ENCODE data around the gene PLCH1. TPM values are rescaled to one million over a fixed set of nuclear protein-coding genes. Genes with fewer than 3 reads are reported as not detected.
A peak's percentile ranks its signal among the peaks of the same experiment; 100 is the strongest.

PLCH1 gene
- total and polyA plus RNA-seq, 2 of the 8 experiments (the other 6 are each of a cell fraction or from before 2014, with no cell fraction given) = 5.8 to 17.2 TPM

DNA sequence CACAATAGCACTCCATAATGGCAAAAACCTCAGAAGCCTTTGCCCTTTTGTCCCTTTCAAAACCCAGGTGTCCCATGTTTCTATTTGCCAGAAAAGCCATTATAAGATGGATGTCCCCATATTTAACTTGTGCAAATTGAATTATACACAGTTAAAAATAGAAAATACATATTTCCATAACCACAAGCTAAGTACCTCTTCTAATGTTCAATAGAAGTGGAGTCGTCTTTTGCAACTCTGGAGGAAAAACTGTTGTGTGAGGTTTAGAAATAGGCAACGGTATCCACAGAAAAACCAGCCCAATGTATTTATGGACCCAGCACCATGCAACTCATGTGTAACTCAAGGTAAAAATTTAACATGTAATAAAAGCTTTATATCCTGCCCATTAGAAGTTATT is 367.8 kb downstream of the PLCH1 start:
- no peak overlapping the region for H3K56ac ChIP-seq (replicated peaks; ENCODE audit: insufficient read length, low read depth, low read length)
- H3K14ac ChIP-seq (ENCODE audit: insufficient read length) = no peak overlapping the region
- H2AK5ac ChIP-seq (ENCODE audit: low read depth, low read length) = no peak overlapping the region
- H3K23ac ChIP-seq (ENCODE audit: insufficient read length) = no peak overlapping the region
- H2BK120ac ChIP-seq (replicated peaks; ENCODE audit: low read depth, low read length) = no peak overlapping the region
- no peaks in the 10 kb centered on the region for H3K79me2 ChIP-seq (ENCODE audit: control insufficient read depth in 1 of 2, insufficient read depth in 2 of 2, low read length in 2 of 2)
- peaks cover 0 to 3% (median 1%) of the 10 kb centered on the region in 4 experiments; a peak in 1 of 7 replicates for H3K4me1 ChIP-seq (replicated peaks in 1 of 4; ENCODE audit: control insufficient read depth in 3 of 4, insufficient read depth in 4 of 4, low read length in 3 of 4)
- no peak overlapping the region for H3K4me3 ChIP-seq (ENCODE audit: extremely low read depth in 1 of 4, insufficient read depth in 2 of 4, low read depth in 3 of 4, low read length in 4 of 4)
- H2BK5ac ChIP-seq (ENCODE audit: low read depth, low read length) = no peak overlapping the region
- no peak overlapping the region for H2BK12ac ChIP-seq (ENCODE audit: low read depth, low read length)
- no peak overlapping the region for H3K27ac ChIP-seq (ENCODE audit: low read depth, low read length)
- TF ChIP-seq TAF1 (IDR thresholded peaks at IDR 0.05; ENCODE audit: low read depth, low read length) (no peak), HDAC2 (IDR thresholded peaks at IDR 0.05; ENCODE audit: borderline replicate concordance in 1 of 2, low read depth in 2 of 2, low read length in 2 of 2) (no peak), RBBP5 (IDR thresholded peaks at IDR 0.05; ENCODE audit: borderline replicate concordance, low read depth, low read length) (no peak), BACH1 (IDR thresholded peaks at IDR 0.05; ENCODE audit: low read length) (no peak), HDAC6 (IDR thresholded peaks at IDR 0.05; ENCODE audit: low read depth, low read length) (no peak), EGR1 (IDR thresholded peaks at IDR 0.05; ENCODE audit: borderline replicate concordance, low read depth, low read length) (no peak), RFX5 (IDR thresholded peaks at IDR 0.05; ENCODE audit: borderline replicate concordance, low read depth, low read length) (no peak), SP1 (IDR thresholded peaks at IDR 0.05; ENCODE audit: low read depth, low read length) (no peak), SAP30 (IDR thresholded peaks at IDR 0.05; ENCODE audit: insufficient read depth, insufficient replicate concordance, low read length) (no peak), FOSL1 (IDR thresholded peaks at IDR 0.05; ENCODE audit: insufficient read depth, low read depth, low read length) (no peak), CTBP2 (IDR thresholded peaks at IDR 0.05; ENCODE audit: borderline replicate concordance, insufficient read depth, insufficient read length, low read length) (no peak)
- peak overlapping the region; percentile 36; the same call in 1 of the 2 replicates for H2BK20ac ChIP-seq (ENCODE audit: low read length)
- no peaks in the 10 kb centered on the region for H3K27me3 ChIP-seq (replicated peaks in 1 of 4; ENCODE audit: control insufficient read depth in 3 of 4, extremely low read depth in 1 of 4, insufficient read depth in 3 of 4, low read length in 3 of 4)
- no peaks in the 10 kb centered on the region; the same call in 1 of the 2 replicates for H3K23me2 ChIP-seq (ENCODE audit: low read depth, low read length)
- H3K36me3 ChIP-seq (ENCODE audit: control insufficient read depth in 2 of 4, insufficient read depth in 4 of 4, low read length in 3 of 4) = no peaks in the 10 kb centered on the region
- no peaks in the 10 kb centered on the region for H3K79me1 ChIP-seq (ENCODE audit: low read depth, low read length)
- no peak overlapping the region for H2BK15ac ChIP-seq (ENCODE audit: low read length)
- no peak overlapping the region for H4K91ac ChIP-seq (replicated peaks; ENCODE audit: insufficient read length, low read length)
- no peak overlapping the region for H3K4ac ChIP-seq (replicated peaks; ENCODE audit: insufficient read length, low read depth, low read length)
- no peak overlapping the region for H3K4me2 ChIP-seq (ENCODE audit: insufficient read depth in 1 of 2, low read depth in 2 of 2, low read length in 2 of 2)
- H4K8ac ChIP-seq (ENCODE audit: extremely low read depth, insufficient read depth, low read length) = no peak overlapping the region
- 89% methylated on average over 2 of the region's 2 CpGs; no CpG with 5 or more reads in 1 of the 2 experiments for WGBS, 2 experiments (ENCODE audit: extremely low coverage in 1 of 2, insufficient coverage in 1 of 2, insufficient read length in 1 of 2, insufficient replicate concordance in 2 of 2, low coverage in 1 of 2, low lambda C conversion rate in 2 of 2, missing lambda C conversion rate in 1 of 2)
- POLR2A ChIA-PET (ENCODE audit: partially characterized antibody) = no interaction called here
- no peaks in the 10 kb centered on the region for H3K9me3 ChIP-seq (ENCODE audit: insufficient read depth in 2 of 2, low read depth in 1 of 2, low read length in 1 of 2)
- FAIRE-seq = no peak
- DNase-seq (ENCODE audit: low read depth in 1 of 2, low spot score in 2 of 2) = no peak
- no peak overlapping the region for H4K5ac ChIP-seq (ENCODE audit: insufficient read length, low read depth, low read length)
- H2AFZ ChIP-seq (ENCODE audit: low read length) = no peak overlapping the region
- CTCF ChIA-PET (ENCODE audit: partially characterized antibody) = interaction anchor here (0.8 to 2.8 kb wide), 4 partner anchors 8 to 429 kb away, joined by 3 to 10 read pairs (median 4); partner anchors contain the start of gene C3orf33
- H3K9ac ChIP-seq (replicated peaks in 1 of 4; ENCODE audit: extremely low read depth in 1 of 4, low read depth in 3 of 4, low read length in 3 of 4) = no peak overlapping the region
- H3K18ac ChIP-seq (ENCODE audit: extremely low read depth, low read length) = no peak overlapping the region
- no peaks in the 10 kb centered on the region for H4K20me1 ChIP-seq (replicated peaks in 1 of 2; ENCODE audit: control insufficient read depth in 1 of 2, insufficient read depth in 2 of 2, low read length in 2 of 2)

Measured in H1 (cell line).